Spleen (tissue), 11 donors: Measurements from ENCODE around the gene CTXND1. TPM values are rescaled to one million over a fixed set of nuclear protein-coding genes. Genes with fewer than 3 reads are reported as not detected.

Source experiments
- DNase-seq: peaks from one replicate; pipeline ENCODE4 v3.0.0-alpha.2; 2020
- H3K27ac ChIP-seq, 8 donors: fragments of 200-600 bp; sonication (generic) in 7 of 8; 1 replicate in 4 of 8; 2 replicates in 4 of 8; pipeline versions ENCODE4 v1.5.0 to v1.8.0; 2016 to 2021; ENCODE audit warnings: inconsistent platforms in 4 of 8, mild to moderate bottlenecking in 4 of 8, moderate library complexity in 1 of 8
- H3K27me3 ChIP-seq, 7 donors: fragments of 200-600 bp; sonication (generic) in 6 of 7; replicated peaks in 1 of 7; 1 replicate in 4 of 7; 2 replicates in 3 of 7; pipeline versions ENCODE4 v1.5.0 to v1.8.0; 2016 to 2021; ENCODE audit warnings: inconsistent platforms in 3 of 7, mild to moderate bottlenecking in 1 of 7
- H3K36me3 ChIP-seq, 6 donors: fragments of 200-600 bp; sonication (generic) in 5 of 6; 1 replicate in 4 of 6; 2 replicates in 2 of 6; pipeline versions ENCODE4 v1.5.0 to v1.8.0; 2016 to 2021; ENCODE audit warnings: inconsistent platforms in 2 of 6
- H3K4me1 ChIP-seq, 6 donors: fragments of 200-600 bp; sonication (generic) in 5 of 6; 1 replicate in 3 of 6; 2 replicates in 3 of 6; pipeline versions ENCODE4 v1.5.0 to v1.8.0; 2016 to 2021; ENCODE audit warnings: inconsistent platforms in 3 of 6
- H3K4me3 ChIP-seq, 8 donors: fragments of 200-600 bp; sonication (generic) in 7 of 8; 1 replicate in 4 of 8; 2 replicates in 4 of 8; pipeline versions ENCODE4 v1.5.0 to v1.8.0; 2016 to 2021; ENCODE audit warnings: inconsistent platforms in 4 of 8, mild to moderate bottlenecking in 4 of 8, moderate library complexity in 2 of 8
- H3K9me3 ChIP-seq, 8 donors: fragments of 200-600 bp; sonication (generic) in 7 of 8; 1 replicate in 4 of 8; 2 replicates in 4 of 8; pipeline versions ENCODE4 v1.5.0 to v1.8.0; 2016 to 2021; ENCODE audit warnings: inconsistent platforms in 4 of 8
- POLR2A ChIP-seq, 3 donors: fragments of 450-650 bp; IDR thresholded peaks; one replicate each; pipeline ENCODE4 v1.5.1; 2017; ENCODE audit warnings: antibody characterized with exemption in 3 of 3, mild to moderate bottlenecking in 1 of 3
- POLR2AphosphoS5 ChIP-seq, 3 donors: sonication (generic); formaldehyde crosslinking; IDR thresholded peaks; one replicate each; pipeline ENCODE4 v1.5.1; 2017; ENCODE audit warnings: antibody characterized with exemption in 3 of 3
- WGBS, 5 donors: extraction: QIAGEN DNeasy Blood & Tissue Kit in 3 of 5; methylation state at CpG; one replicate each; pipeline versions ENCODE4 v1.1.5 to v1.1.7; 2013 to 2018; 5-methylcytosine and 5-hydroxymethylcytosine counted together
- intact Hi-C: fragments of 100-400 bp; cut with DNase I; formaldehyde crosslinking; loops from one replicate; pipeline ENCODE4 v1.15.0; 2023; ENCODE audit warnings: low total_unique reads
- polyA plus RNA-seq, 3 donors: library from polyadenylated mRNA; stranded (reverse); fragments of 200-250 nt; gene quantifications; one replicate each; pipeline ENCODE4 v1.2.1, GENCODE V29; 2013
- total RNA-seq, 7 donors: library from RNA; depleted of rRNA in 3 of 7; stranded (reverse); fragments of >200 nt in 3 of 7; fragmentation: NEBNext Ultra II Directional in 4 of 7; extraction: Animal tissue kit (Norgen Biotek cat#: 25700) in 4 of 7; gene quantifications; one replicate each; pipeline versions ENCODE4 v1.1.0 to v1.2.1, GENCODE V29; 2016 to 2021
- TF ChIP-seq, protein P1 (sequence below), 11 experiments: fragments of 200-600 bp in 7 of 11; fragments of 450-650 bp in 4 of 11; sonication (generic) in 4 of 11; IDR thresholded peaks in 8 of 11; conservative IDR thresholded peaks in 3 of 11; 1 replicate in 7 of 11; 2 replicates in 4 of 11; pipeline versions ENCODE4 v1.4.0 to v1.8.0; 2016 to 2021; ENCODE audit warnings: antibody characterized with exemption in 11 of 11, inconsistent platforms in 4 of 11, mild to moderate bottlenecking in 1 of 11
- donor health status: healthy with polysubstance abuse.
- donor health status: DM: no; HTN: no; CAD: no; lungs with moderate emphysema.
- donor health status: DM: no; HTN: no; CAD: no.
- donor health status: Bipolar disorder and iron deficiency.
- donor health status: healthy.
- donor health status: DM: no; HTN: no; CAD: no.
- donor health status: DM: yes; HTN: yes; CAD: no.

Gene CTXND1
- total and polyA plus RNA-seq, 10 donors: 0.20 to 5.2 (median 1.4) TPM

DNA sequence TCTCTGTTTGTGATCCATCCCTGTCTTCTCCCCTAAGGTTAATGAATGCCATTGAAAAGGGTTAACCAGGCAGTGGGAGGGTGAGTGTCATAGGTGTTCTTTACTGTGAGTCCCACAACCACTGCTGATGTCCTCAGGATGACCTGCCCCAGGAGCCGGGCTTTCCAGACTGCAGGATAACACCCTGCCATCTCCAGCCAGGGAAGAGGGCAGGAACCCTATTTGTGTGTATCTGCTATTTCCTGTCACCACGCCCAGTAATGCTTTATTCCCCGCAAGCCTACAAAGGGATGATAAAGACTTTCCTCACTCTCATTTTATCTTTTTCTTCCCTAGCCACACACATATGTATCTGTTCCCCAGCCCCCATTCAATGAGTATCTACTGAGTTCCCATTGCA lies 15.6 kb upstream of the CTXND1 start:
- TF ChIP-seq, protein P1, sequence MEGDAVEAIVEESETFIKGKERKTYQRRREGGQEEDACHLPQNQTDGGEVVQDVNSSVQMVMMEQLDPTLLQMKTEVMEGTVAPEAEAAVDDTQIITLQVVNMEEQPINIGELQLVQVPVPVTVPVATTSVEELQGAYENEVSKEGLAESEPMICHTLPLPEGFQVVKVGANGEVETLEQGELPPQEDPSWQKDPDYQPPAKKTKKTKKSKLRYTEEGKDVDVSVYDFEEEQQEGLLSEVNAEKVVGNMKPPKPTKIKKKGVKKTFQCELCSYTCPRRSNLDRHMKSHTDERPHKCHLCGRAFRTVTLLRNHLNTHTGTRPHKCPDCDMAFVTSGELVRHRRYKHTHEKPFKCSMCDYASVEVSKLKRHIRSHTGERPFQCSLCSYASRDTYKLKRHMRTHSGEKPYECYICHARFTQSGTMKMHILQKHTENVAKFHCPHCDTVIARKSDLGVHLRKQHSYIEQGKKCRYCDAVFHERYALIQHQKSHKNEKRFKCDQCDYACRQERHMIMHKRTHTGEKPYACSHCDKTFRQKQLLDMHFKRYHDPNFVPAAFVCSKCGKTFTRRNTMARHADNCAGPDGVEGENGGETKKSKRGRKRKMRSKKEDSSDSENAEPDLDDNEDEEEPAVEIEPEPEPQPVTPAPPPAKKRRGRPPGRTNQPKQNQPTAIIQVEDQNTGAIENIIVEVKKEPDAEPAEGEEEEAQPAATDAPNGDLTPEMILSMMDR (IDR thresholded peaks at IDR 0.05 in 8 of 11, conservative IDR thresholded peaks at IDR 0.05 in 3 of 11): no peak
- TF ChIP-seq POLR2AphosphoS5 (IDR thresholded peaks at IDR 0.05): no peak
- no peak for TF ChIP-seq POLR2A (IDR thresholded peaks at IDR 0.05)
- WGBS, 5 donors: 47 to 62% (median 52%) methylated on average over 3 of the region's 3 CpGs

DNA sequence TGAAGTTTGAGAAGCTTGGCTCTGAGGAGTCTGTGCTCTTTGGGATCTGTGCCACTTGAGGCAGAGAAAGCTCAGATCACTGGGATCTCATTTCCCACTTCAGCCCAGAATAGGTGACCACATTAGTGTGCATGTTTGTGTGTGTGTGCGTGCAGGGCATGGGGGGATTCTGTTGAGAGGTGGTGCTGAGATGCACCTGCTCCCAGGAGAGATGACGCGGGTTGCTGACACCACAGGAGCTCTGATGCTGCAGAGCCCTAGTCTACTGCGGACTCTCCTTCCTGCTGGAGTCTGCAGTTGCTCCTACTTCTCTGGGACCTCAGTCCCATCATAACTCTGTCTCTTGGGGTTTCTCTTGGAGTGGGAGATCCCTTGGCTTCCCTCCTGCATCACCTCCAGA lies 14.7 kb upstream of the CTXND1 start:
- no peak overlapping the region for H3K4me3 ChIP-seq
- H3K27ac ChIP-seq: no peak overlapping the region
- H3K9me3 ChIP-seq: no peaks in the 10 kb centered on the region
- 81 to 90% (median 83%) methylated on average over 3 to 4 of the region's 4 CpGs for WGBS, 5 donors
- no peaks in the 10 kb centered on the region for H3K4me1 ChIP-seq
- DNase-seq: no peak
- intact Hi-C loops: no loop called here
- H3K27me3 ChIP-seq: peaks cover 0 to 49% (median 0%) of the 10 kb centered on the region in 7 donors
- H3K36me3 ChIP-seq: no peaks in the 10 kb centered on the region
- TF ChIP-seq, protein P1 (IDR thresholded peaks at IDR 0.05 in 8 of 11, conservative IDR thresholded peaks at IDR 0.05 in 3 of 11): no peak
- TF ChIP-seq POLR2A (IDR thresholded peaks at IDR 0.05): no peak

More for the DNA sequence above, 15.6 kb upstream of the CTXND1 start:
- no peak for DNase-seq
- no peaks in the 10 kb centered on the region for H3K9me3 ChIP-seq
- intact Hi-C loops: no loop called here
- H3K36me3 ChIP-seq: no peaks in the 10 kb centered on the region
- no peaks in the 10 kb centered on the region for H3K4me1 ChIP-seq
- H3K27ac ChIP-seq: no peak overlapping the region
- no peak overlapping the region for H3K4me3 ChIP-seq
- peaks cover 0 to 40% (median 0%) of the 10 kb centered on the region in 7 donors for H3K27me3 ChIP-seq

DNA sequence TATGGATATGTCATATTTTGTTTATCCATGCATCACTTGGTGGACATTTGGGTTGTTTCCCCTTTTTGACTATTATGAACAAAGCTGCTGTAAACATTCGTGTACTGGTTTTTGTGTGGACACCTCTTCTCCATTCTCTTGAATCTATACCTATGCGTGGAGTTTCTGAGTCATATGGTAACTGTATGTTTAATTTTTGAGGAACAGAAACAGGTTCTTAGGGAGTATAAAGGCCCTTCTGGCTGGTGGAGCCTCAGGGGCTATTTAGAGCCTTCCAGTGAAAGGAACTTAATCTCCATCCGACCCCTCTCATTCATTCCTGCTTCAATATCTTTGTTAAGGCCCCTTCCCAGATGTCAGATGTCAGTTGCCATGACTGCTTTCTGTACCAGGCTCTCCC lies 14.1 kb upstream of the CTXND1 start:
- WGBS, 5 donors: 55 to 72% (median 60%) methylated on average over 3 of the region's 3 CpGs
- Histone ChIP-seq H3K4me3 (no peak overlapping the region), H3K27me3 (peaks cover 0 to 51% (median 0%) of the 10 kb centered on the region in 7 donors), H3K27ac (no peak overlapping the region), H3K4me1 (no peaks in the 10 kb centered on the region), H3K36me3 (no peaks in the 10 kb centered on the region), H3K9me3 (no peaks in the 10 kb centered on the region)
- TF ChIP-seq, protein P1 (IDR thresholded peaks at IDR 0.05 in 8 of 11, conservative IDR thresholded peaks at IDR 0.05 in 3 of 11): no peak
- TF ChIP-seq POLR2AphosphoS5 (IDR thresholded peaks at IDR 0.05) (no peak), POLR2A (IDR thresholded peaks at IDR 0.05) (no peak)
- DNase-seq: no peak
- intact Hi-C loops: no loop called here

DNA sequence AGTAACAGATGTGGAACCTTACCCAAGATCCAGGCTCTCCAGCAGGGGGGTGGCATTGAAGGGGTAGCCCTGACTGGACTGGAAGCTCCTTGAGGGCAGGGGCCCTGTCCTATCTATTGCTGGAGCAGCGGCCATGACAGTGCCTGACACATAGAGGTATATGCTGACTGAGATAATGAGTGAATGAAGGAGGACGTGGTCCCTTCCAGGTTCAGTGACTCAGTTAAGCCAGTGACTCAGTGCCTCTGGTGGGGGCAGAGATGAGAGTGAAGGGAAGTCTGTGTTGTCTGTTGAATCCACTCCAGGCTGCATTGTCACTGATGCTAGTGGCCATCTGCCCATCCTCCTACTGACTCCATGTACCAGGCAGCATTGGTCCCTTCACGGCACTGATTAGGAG lies 13.0 kb upstream of the CTXND1 start:
- intact Hi-C loops: no loop called here
- H3K4me1 ChIP-seq: no peaks in the 10 kb centered on the region
- no peak overlapping the region for H3K27ac ChIP-seq
- H3K9me3 ChIP-seq: no peaks in the 10 kb centered on the region
- TF ChIP-seq, protein P1 (IDR thresholded peaks at IDR 0.05 in 8 of 11, conservative IDR thresholded peaks at IDR 0.05 in 3 of 11): no peak
- TF ChIP-seq POLR2A (IDR thresholded peaks at IDR 0.05) (no peak), POLR2AphosphoS5 (IDR thresholded peaks at IDR 0.05) (no peak)
- no peaks in the 10 kb centered on the region for H3K36me3 ChIP-seq
- peaks cover 0 to 51% (median 4%) of the 10 kb centered on the region in 7 donors for H3K27me3 ChIP-seq
- WGBS, 5 donors: 62 to 84% (median 83%) methylated on average over 3 of the region's 3 CpGs
- no peak for DNase-seq
- no peak overlapping the region for H3K4me3 ChIP-seq
